OCI-LY1 (cell line): ENCODE measurements around the gene PRMT3.
"Not testable (repeated sequence)": the region's sequence is repeated elsewhere in the genome, so short reads cannot be mapped to it uniquely, and the experiment has no call there.

Source experiments
- H2AFZ ChIP-seq: fragments of 200-600 bp; sonication (generic), shearing (Covaris generic); 2 replicates; pipeline ENCODE4 v1.6.0; 2014; ENCODE audit warnings: antibody characterized with exemption, mild to moderate bottlenecking, low read length
- H3F3A ChIP-seq: fragments of 200-600 bp; sonication (generic), shearing (Covaris generic); 2 replicates; pipeline ENCODE4 v1.6.0; 2014; ENCODE audit warnings: mild to moderate bottlenecking, antibody characterized with exemption, low read length, moderate library complexity; ENCODE audit not compliant: insufficient read depth
- H3K27ac ChIP-seq: fragments of 200-600 bp; sonication (generic); 2 replicates; pipeline ENCODE4 v1.5.1; 2014; ENCODE audit warnings: low read length, mixed run types, mild to moderate bottlenecking, low read depth; ENCODE audit not compliant: poor library complexity, severe bottlenecking
- H3K27me3 ChIP-seq: fragments of 200-600 bp; sonication (generic); 2 replicates; pipeline ENCODE4 v1.6.0; 2014; ENCODE audit warnings: antibody characterized with exemption, mild to moderate bottlenecking, low read length, moderate library complexity; ENCODE audit not compliant: insufficient read depth
- H3K36me3 ChIP-seq: fragments of 200-600 bp; sonication (generic); 2 replicates; pipeline ENCODE4 v1.6.1; 2014; ENCODE audit warnings: mild to moderate bottlenecking, antibody characterized with exemption, low read length, moderate library complexity, mixed read lengths; ENCODE audit not compliant: insufficient read depth
- H3K4me1 ChIP-seq: fragments of 200-600 bp; sonication (generic); 2 replicates; pipeline ENCODE4 v1.5.1; 2014; ENCODE audit warnings: mild to moderate bottlenecking, low read length, moderate library complexity; ENCODE audit not compliant: insufficient read depth, severe bottlenecking
- H3K4me2 ChIP-seq: fragments of 200-600 bp; sonication (generic), shearing (Covaris generic); 2 replicates; pipeline ENCODE4 v1.6.1; 2014; ENCODE audit warnings: low read length
- H3K4me3 ChIP-seq: fragments of 200-600 bp; sonication (generic); 2 replicates; pipeline ENCODE4 v1.5.1; 2014; ENCODE audit warnings: low read length, low read depth, mild to moderate bottlenecking, mixed read lengths; ENCODE audit not compliant: poor library complexity, severe bottlenecking
- H3K79me2 ChIP-seq: fragments of 200-600 bp; shearing (Covaris generic); 2 replicates; pipeline ENCODE4 v1.6.1; 2016; ENCODE audit warnings: mixed run types, low read length, mixed read lengths; ENCODE audit not compliant: insufficient read depth
- H3K9ac ChIP-seq: fragments of 200-600 bp; sonication (generic), shearing (Covaris generic); 2 replicates; pipeline ENCODE4 v1.6.1; 2014; ENCODE audit warnings: mild to moderate bottlenecking, low read length, mixed read lengths
- H3K9me2 ChIP-seq: fragments of 200-600 bp; sonication (generic), shearing (Covaris generic); 2 replicates; pipeline ENCODE4 v1.6.1; 2014; ENCODE audit warnings: low read depth, mild to moderate bottlenecking, low read length, mixed read lengths
- H3K9me3 ChIP-seq: fragments of 200-600 bp; shearing (Covaris generic); 2 replicates; pipeline ENCODE4 v1.6.1; 2014; ENCODE audit warnings: low read length, mixed read lengths
- H4K20me1 ChIP-seq: fragments of 200-600 bp; sonication (generic), shearing (Covaris generic); 2 replicates; pipeline ENCODE4 v1.6.0; 2016; ENCODE audit warnings: mild to moderate bottlenecking, low read length; ENCODE audit not compliant: insufficient read depth
- EZH2 ChIP-seq: fragments of 200-600 bp; sonication (generic), shearing (Covaris generic); IDR thresholded peaks from 2 replicates; pipeline ENCODE4 v1.8.0; 2017; ENCODE audit warnings: borderline replicate concordance, mixed run types, mild to moderate bottlenecking, antibody characterized with exemption, low read length, moderate library complexity, mixed read lengths
- TF ChIP-seq, protein P1 (sequence below): fragments of 200-600 bp; sonication (generic), shearing (Covaris generic); IDR thresholded peaks from 2 replicates; pipeline ENCODE4 v1.5.1; 2017; ENCODE audit warnings: mild to moderate bottlenecking, antibody characterized with exemption, low read length, moderate library complexity, mixed read lengths

PRMT3 gene

DNA sequence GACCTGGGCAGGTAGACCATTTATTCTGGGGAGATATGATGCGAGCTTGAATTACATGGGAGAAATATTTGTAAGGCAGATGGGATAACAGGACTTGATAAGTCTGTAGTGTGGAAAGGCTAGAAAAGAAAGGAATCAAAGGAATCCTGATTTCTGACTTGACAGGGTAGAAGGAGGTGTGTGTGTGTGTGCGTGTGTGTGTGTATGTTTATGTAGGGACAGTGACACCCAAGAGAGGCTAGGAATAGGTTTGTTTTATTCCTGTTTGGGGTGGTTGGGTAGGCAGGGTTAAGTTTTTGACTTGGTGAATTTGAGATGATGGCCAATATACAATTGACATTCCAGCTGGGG, 24.4 kb upstream of the PRMT3 start:
- peaks cover 16% of the 10 kb centered on the region for H3K36me3 ChIP-seq
- peak overlapping the region; percentile 81 for H2AFZ ChIP-seq
- H3F3A ChIP-seq = no peaks in the 10 kb centered on the region
- H3K4me1 ChIP-seq = peaks cover 39% of the 10 kb centered on the region
- TF ChIP-seq, protein P1, sequence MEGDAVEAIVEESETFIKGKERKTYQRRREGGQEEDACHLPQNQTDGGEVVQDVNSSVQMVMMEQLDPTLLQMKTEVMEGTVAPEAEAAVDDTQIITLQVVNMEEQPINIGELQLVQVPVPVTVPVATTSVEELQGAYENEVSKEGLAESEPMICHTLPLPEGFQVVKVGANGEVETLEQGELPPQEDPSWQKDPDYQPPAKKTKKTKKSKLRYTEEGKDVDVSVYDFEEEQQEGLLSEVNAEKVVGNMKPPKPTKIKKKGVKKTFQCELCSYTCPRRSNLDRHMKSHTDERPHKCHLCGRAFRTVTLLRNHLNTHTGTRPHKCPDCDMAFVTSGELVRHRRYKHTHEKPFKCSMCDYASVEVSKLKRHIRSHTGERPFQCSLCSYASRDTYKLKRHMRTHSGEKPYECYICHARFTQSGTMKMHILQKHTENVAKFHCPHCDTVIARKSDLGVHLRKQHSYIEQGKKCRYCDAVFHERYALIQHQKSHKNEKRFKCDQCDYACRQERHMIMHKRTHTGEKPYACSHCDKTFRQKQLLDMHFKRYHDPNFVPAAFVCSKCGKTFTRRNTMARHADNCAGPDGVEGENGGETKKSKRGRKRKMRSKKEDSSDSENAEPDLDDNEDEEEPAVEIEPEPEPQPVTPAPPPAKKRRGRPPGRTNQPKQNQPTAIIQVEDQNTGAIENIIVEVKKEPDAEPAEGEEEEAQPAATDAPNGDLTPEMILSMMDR = no peak
- TF ChIP-seq EZH2 = no peak
- H3K27ac ChIP-seq = no peak overlapping the region
- no peaks in the 10 kb centered on the region for H3K9me3 ChIP-seq
- H3K27me3 ChIP-seq = no peaks in the 10 kb centered on the region
- H3K79me2 ChIP-seq = no peaks in the 10 kb centered on the region
- H3K9me2 ChIP-seq = no peaks in the 10 kb centered on the region
- H3K9ac ChIP-seq = peak overlapping the region; percentile 62
- peak overlapping the region; percentile 78 for H3K4me2 ChIP-seq
- no peaks in the 10 kb centered on the region for H4K20me1 ChIP-seq
- peak overlapping the region; percentile 62 for H3K4me3 ChIP-seq

DNA sequence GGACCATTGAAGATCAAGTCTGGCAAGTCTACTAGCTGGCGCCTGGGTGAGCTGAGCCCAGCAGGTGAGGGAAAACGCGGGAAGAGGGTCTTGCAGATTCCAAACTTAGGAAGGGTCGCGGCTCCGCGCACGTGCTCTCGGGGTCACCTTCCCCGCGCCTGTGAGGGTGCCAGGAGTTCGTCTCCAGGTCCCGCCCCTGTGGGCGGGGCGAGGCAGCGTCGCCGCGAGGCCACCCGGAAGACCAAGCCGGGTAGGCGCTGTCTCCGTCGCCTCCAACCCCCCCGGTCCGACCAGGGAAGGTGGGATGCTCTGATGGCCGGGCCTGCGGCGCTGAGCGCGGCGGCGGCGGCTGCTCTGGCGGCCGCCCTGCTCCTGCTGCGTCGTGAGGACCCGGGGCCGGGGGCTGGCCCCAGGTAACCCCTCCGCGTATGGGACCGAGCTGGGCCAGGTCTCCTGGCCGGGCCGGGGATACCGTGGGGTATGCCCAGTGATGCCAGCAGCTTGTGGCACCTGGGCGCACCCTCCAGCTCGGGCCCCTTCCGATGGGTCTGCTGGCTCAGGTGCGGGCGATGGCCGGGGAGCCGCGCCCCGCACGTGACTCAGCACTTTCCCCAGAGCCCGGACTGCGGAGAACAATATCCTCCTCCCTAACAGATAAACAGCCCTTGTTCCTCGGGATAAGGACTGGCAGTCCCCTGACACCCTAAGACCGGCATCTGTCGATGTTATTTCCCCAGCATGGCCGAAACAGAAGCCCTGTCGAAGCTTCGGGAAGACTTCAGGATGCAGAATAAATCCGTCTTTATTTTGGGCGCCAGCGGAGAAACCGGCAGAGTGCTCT, 23.8 kb upstream of the PRMT3 start, which contains the start of gene HTATIP2:
TSS of gene HTATIP2 (plus strand) at position 215 of the 841 bp plus-strand sequence. CDS start at position 739, 524 bp downstream.
- Histone ChIP-seq H3K79me2 (no peaks in the 10 kb centered on the region), H3K9ac (peak within 1 kb of the TSS; percentile 62)

DNA sequence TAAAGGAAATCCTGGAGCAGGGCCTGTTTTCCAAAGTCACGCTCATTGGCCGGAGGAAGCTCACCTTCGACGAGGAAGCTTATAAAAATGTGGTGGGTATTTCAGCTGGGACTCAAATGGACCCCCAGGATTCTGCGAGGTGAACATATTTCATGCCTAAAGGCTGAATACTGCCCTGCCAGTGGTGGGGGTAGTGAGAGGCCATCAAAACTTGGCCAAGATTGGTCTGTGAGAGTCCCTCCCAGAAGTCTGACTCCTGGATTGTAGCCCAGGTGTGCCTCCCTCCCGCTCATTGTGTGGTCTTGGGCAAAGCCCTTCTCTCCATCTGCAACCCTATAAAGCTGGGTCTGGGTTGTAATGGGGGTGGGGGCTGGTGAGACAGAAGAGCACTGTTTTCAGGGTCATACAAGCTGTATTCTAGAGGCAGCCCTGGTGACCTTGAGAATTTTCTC, 23.1 kb upstream of the PRMT3 start:
- TF ChIP-seq, protein P1 = no peak
- no peak for TF ChIP-seq EZH2
- Histone ChIP-seq H3K9me2 (no peaks in the 10 kb centered on the region), H3K27me3 (no peaks in the 10 kb centered on the region), H3K9ac (peak overlapping the region; percentile 62), H3K9me3 (no peaks in the 10 kb centered on the region), H3K79me2 (no peaks in the 10 kb centered on the region), H3K4me3 (peak overlapping the region; percentile 62), H3K36me3 (peaks cover 21% of the 10 kb centered on the region), H3K27ac (peak overlapping the region; percentile 47), H3K4me2 (peak overlapping the region; percentile 78), H4K20me1 (no peaks in the 10 kb centered on the region), H3K4me1 (peaks cover 39% of the 10 kb centered on the region), H2AFZ (no peak overlapping the region), H3F3A (no peaks in the 10 kb centered on the region)

More for the DNA sequence above, 23.8 kb upstream of the PRMT3 start, which contains the start of gene HTATIP2:
- no peaks in the 10 kb centered on the region for H3K27me3 ChIP-seq
- H2AFZ ChIP-seq = peak within 1 kb of the TSS; percentile 81
- peaks cover 16% of the 10 kb centered on the region for H3K36me3 ChIP-seq
- H3K4me3 ChIP-seq = peak within 1 kb of the TSS; percentile 62
- peaks cover 39% of the 10 kb centered on the region for H3K4me1 ChIP-seq
- TF ChIP-seq, protein P1 = no peak
- no peak for TF ChIP-seq EZH2
- H3K9me3 ChIP-seq = no peaks in the 10 kb centered on the region
- no peaks in the 10 kb centered on the region for H3F3A ChIP-seq
- H4K20me1 ChIP-seq = no peaks in the 10 kb centered on the region
- peak within 1 kb of the TSS; percentile 47 for H3K27ac ChIP-seq
- H3K4me2 ChIP-seq = peak within 1 kb of the TSS; percentile 78
- H3K9me2 ChIP-seq = no peaks in the 10 kb centered on the region

DNA sequence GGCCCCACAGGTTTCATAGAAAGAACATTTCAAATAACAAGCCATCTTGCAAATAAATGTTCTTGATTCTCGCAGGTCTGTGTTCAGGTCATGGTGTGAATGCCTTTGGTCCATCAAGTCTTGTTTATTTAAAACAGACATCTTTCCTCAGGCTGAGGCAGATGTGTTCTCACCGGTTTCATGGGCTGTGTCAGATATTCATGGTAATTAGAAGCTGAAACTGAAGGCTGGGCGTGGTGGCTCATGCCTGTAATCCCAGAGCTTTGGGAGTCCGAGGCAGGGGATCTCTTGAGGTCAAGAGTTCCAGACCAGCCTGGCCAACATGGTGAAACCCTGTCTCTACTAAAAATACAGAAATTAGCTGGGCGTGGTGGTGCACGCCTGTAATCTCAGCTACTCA, 22.1 kb upstream of the PRMT3 start:
- H3K27me3 ChIP-seq, H4K20me1 ChIP-seq, H3F3A ChIP-seq, H3K4me3 ChIP-seq, H3K9me2 ChIP-seq, H3K27ac ChIP-seq, H2AFZ ChIP-seq, H3K9me3 ChIP-seq, H3K9ac ChIP-seq, H3K79me2 ChIP-seq: not testable (repeated sequence)
- Histone ChIP-seq H3K4me2 (0 out of 2 replicates have a peak overlapping the region, but pooled peaks have one; percentile 22), H3K36me3 (peaks cover 32% of the 10 kb centered on the region), H3K4me1 (peaks cover 39% of the 10 kb centered on the region)
